Progenitor cell of endocrine pancreas (in vitro differentiated cells): ENCODE measurements around the gene ZNF148. TPM values are rescaled to one million over a fixed set of nuclear protein-coding genes. Genes with fewer than 3 reads are reported as not detected.
A peak's percentile ranks its signal among the peaks of the same experiment; 100 is the strongest.

ENCODE experiments used
- DNase-seq: peaks from one replicate; pipeline ENCODE4 v3.0.0; 2021; ENCODE audit warnings: low spot score; ENCODE audit not compliant: unreplicated experiment
- H3K27ac Mint-ChIP-seq: 2 replicates; pipeline ENCODE4 v1.8.0; 2021; ENCODE audit warnings: mild to moderate bottlenecking, moderate library complexity, mixed read lengths
- H3K27me3 Mint-ChIP-seq: 2 replicates; pipeline ENCODE4 v1.8.0; 2021; ENCODE audit warnings: mixed read lengths
- H3K36me3 Mint-ChIP-seq: 2 replicates; pipeline ENCODE4 v1.8.0; 2022; ENCODE audit warnings: mixed read lengths; ENCODE audit not compliant: insufficient read depth
- H3K4me1 Mint-ChIP-seq: 2 replicates; pipeline ENCODE4 v1.8.0; 2021; ENCODE audit warnings: low read depth, mixed read lengths
- H3K4me3 Mint-ChIP-seq: 2 replicates; pipeline ENCODE4 v1.8.0; 2021; ENCODE audit warnings: low read depth, mild to moderate bottlenecking, moderate library complexity, mixed read lengths
- H3K9me3 Mint-ChIP-seq: 2 replicates; pipeline ENCODE4 v1.8.0; 2021; ENCODE audit warnings: low read depth, mixed read lengths
- CTCF ChIP-seq: fragments of 200-600 bp; sonication (generic); IDR thresholded peaks from one replicate; pipeline ENCODE4 v1.5.0; 2021; ENCODE audit warnings: antibody characterized with exemption, mild to moderate bottlenecking; ENCODE audit not compliant: unreplicated experiment
- total RNA-seq: library from RNA; stranded (reverse); gene quantifications from 2 replicates; pipeline ENCODE4 v1.2.1, GENCODE V29; 2021

ZNF148 gene
- total RNA-seq, 1 donor from 2014 or later: 48.6 TPM

- no peak for DNase-seq
- Mint-ChIP-seq H3K27ac (no peak overlapping the region), H3K27me3 (no peaks in the 10 kb centered on the region), H3K4me3 (no peak overlapping the region), H3K4me1 (peaks cover 12% of the 10 kb centered on the region), H3K9me3 (peaks cover 14% of the 10 kb centered on the region), H3K36me3 (peaks cover 26% of the 10 kb centered on the region)
- no peak for TF ChIP-seq CTCF
Measured at GRCh38 chr3:125260158-125260557, 115.0 kb downstream of the ZNF148 start.

GRCh38 chr3:125257536-125257935, 117.6 kb downstream of the ZNF148 start:
- H3K27ac Mint-ChIP-seq: peak overlapping the region; percentile 61
- H3K27me3 Mint-ChIP-seq: no peaks in the 10 kb centered on the region
- peaks cover 14% of the 10 kb centered on the region for H3K9me3 Mint-ChIP-seq
- DNase-seq: no peak
- peaks cover 10% of the 10 kb centered on the region for H3K4me1 Mint-ChIP-seq
- H3K4me3 Mint-ChIP-seq: no peak overlapping the region
- H3K36me3 Mint-ChIP-seq: peaks cover 25% of the 10 kb centered on the region
- no peak for TF ChIP-seq CTCF

- peaks cover 25% of the 10 kb centered on the region for H3K36me3 Mint-ChIP-seq
- no peak for DNase-seq
- no peaks in the 10 kb centered on the region for H3K27me3 Mint-ChIP-seq
- H3K4me3 Mint-ChIP-seq: no peak overlapping the region
- H3K4me1 Mint-ChIP-seq: peaks cover 10% of the 10 kb centered on the region
- no peak overlapping the region for H3K27ac Mint-ChIP-seq
- H3K9me3 Mint-ChIP-seq: peaks cover 14% of the 10 kb centered on the region
- no peak for TF ChIP-seq CTCF
Measured at GRCh38 chr3:125256675-125257074, 118.5 kb downstream of the ZNF148 start.

GRCh38 chr3:125250973-125251372, 124.2 kb downstream of the ZNF148 start:
- Mint-ChIP-seq H3K4me3 (no peak overlapping the region), H3K36me3 (peaks cover 3% of the 10 kb centered on the region), H3K4me1 (no peaks in the 10 kb centered on the region), H3K27me3 (no peaks in the 10 kb centered on the region), H3K9me3 (no peaks in the 10 kb centered on the region), H3K27ac (no peak overlapping the region)
- TF ChIP-seq CTCF: no peak
- no peak for DNase-seq

GRCh38 chr3:125246237-125246636, 128.9 kb downstream of the ZNF148 start:
- TF ChIP-seq CTCF: no peak
- no peak for DNase-seq
- no peaks in the 10 kb centered on the region for H3K27me3 Mint-ChIP-seq
- peaks cover 11% of the 10 kb centered on the region for H3K36me3 Mint-ChIP-seq
- no peak overlapping the region for H3K27ac Mint-ChIP-seq
- H3K9me3 Mint-ChIP-seq: no peaks in the 10 kb centered on the region
- H3K4me1 Mint-ChIP-seq: no peaks in the 10 kb centered on the region
- H3K4me3 Mint-ChIP-seq: no peak overlapping the region

GRCh38 chr3:125245521-125245920, 129.6 kb downstream of the ZNF148 start:
- no peak overlapping the region for H3K27ac Mint-ChIP-seq
- DNase-seq: no peak
- no peak for TF ChIP-seq CTCF
- no peaks in the 10 kb centered on the region for H3K4me1 Mint-ChIP-seq
- H3K9me3 Mint-ChIP-seq: no peaks in the 10 kb centered on the region
- peaks cover 8% of the 10 kb centered on the region for H3K36me3 Mint-ChIP-seq
- no peak overlapping the region for H3K4me3 Mint-ChIP-seq
- no peaks in the 10 kb centered on the region for H3K27me3 Mint-ChIP-seq
